Tibial artery (tissue), 4 donors: ENCODE results near the gene DNER.
"Not testable (repeated sequence)": the region's sequence is repeated elsewhere in the genome, so short reads cannot be mapped to it uniquely, and the experiment has no call there.

Experiments
- DNase-seq, 2 donors: peaks; one replicate each; pipeline ENCODE4 v3.0.0-alpha.2; 2019
- H3K27ac ChIP-seq, 2 donors: fragments of 200-600 bp; sonication (generic) in 1 of 2; 1 replicate in 1 of 2; 2 replicates in 1 of 2; pipeline ENCODE4 v1.5.1; 2018 to 2019; ENCODE audit warnings: mild to moderate bottlenecking in 1 of 2
- H3K27me3 ChIP-seq, 2 donors: fragments of 200-600 bp; sonication (generic) in 1 of 2; one replicate each; pipeline versions ENCODE4 v1.5.1 to v1.6.0; 2016 to 2019
- H3K36me3 ChIP-seq, 3 donors: fragments of 200-600 bp; sonication (generic) in 2 of 3; one replicate each; pipeline ENCODE4 v1.5.1; 2016 to 2019; ENCODE audit warnings: mild to moderate bottlenecking in 2 of 3
- H3K4me1 ChIP-seq, 4 donors: fragments of 200-600 bp; sonication (generic) in 2 of 4; 1 replicate in 3 of 4; 2 replicates in 1 of 4; pipeline ENCODE4 v1.5.1; 2016 to 2019
- H3K4me3 ChIP-seq, 2 donors: fragments of 200-600 bp; sonication (generic) in 1 of 2; 1 replicate in 1 of 2; 2 replicates in 1 of 2; pipeline ENCODE4 v1.5.1; 2018 to 2019; ENCODE audit warnings: mild to moderate bottlenecking in 2 of 2
- H3K9me3 ChIP-seq, 3 donors: fragments of 200-600 bp; sonication (generic) in 1 of 3; one replicate each; pipeline ENCODE4 v1.5.1; 2016 to 2019
- CTCF ChIP-seq, 2 experiments: fragments of 200-600 bp in 1 of 2; fragments of 450-650 bp in 1 of 2; IDR thresholded peaks; one replicate each; pipeline ENCODE4 v1.5.1; 2017 to 2019; ENCODE audit warnings: antibody characterized with exemption in 2 of 2, mild to moderate bottlenecking in 1 of 2, moderate library complexity in 1 of 2
- intact Hi-C: fragments of 100-400 bp; cut with DNase I; formaldehyde crosslinking; loops from one replicate; pipeline ENCODE4 v1.15.0; 2023; ENCODE audit warnings: low total_unique reads

DNER gene

GRCh38 chr2:229387866-229388265 is 326.5 kb downstream of the DNER start:
- Histone ChIP-seq H3K36me3 (no peaks in the 10 kb centered on the region), H3K27me3 (no peaks in the 10 kb centered on the region), H3K4me1 (peaks cover 0 to 4% (median 2%) of the 10 kb centered on the region in 4 donors), H3K9me3 (peaks cover 0 to 7% (median 5%) of the 10 kb centered on the region in 3 donors), H3K27ac (peak overlapping the region in 1 of 2 donors; percentile 11), H3K4me3 (no peak overlapping the region)
- TF ChIP-seq CTCF (IDR thresholded peaks at IDR 0.05): no peak
- no peak for DNase-seq
- intact Hi-C loops: no loop called here

GRCh38 chr2:229380101-229380625 is 334.2 kb downstream of the DNER start:
- Histone ChIP-seq H3K9me3 (peaks cover 0 to 5% (median 0%) of the 10 kb centered on the region in 3 donors), H3K36me3 (no peaks in the 10 kb centered on the region), H3K4me1 (no peaks in the 10 kb centered on the region), H3K4me3 (no peak overlapping the region), H3K27ac (no peak overlapping the region), H3K27me3 (no peaks in the 10 kb centered on the region)
- no peak for TF ChIP-seq CTCF (IDR thresholded peaks at IDR 0.05)
- no peak for DNase-seq
- intact Hi-C loops: no loop called here

GRCh38 chr2:229378386-229378785 is 336.0 kb downstream of the DNER start:
- no peaks in the 10 kb centered on the region for H3K27me3 ChIP-seq
- intact Hi-C loops: no loop called here
- no peaks in the 10 kb centered on the region for H3K4me1 ChIP-seq
- no peak for TF ChIP-seq CTCF (IDR thresholded peaks at IDR 0.05)
- H3K4me3 ChIP-seq: no peak overlapping the region
- no peak for DNase-seq
- no peak overlapping the region for H3K27ac ChIP-seq
- H3K9me3 ChIP-seq: peaks cover 0 to 5% (median 0%) of the 10 kb centered on the region in 3 donors
- H3K36me3 ChIP-seq: no peaks in the 10 kb centered on the region

- TF ChIP-seq CTCF (IDR thresholded peaks at IDR 0.05): no peak
- Histone ChIP-seq H3K27ac (no peak overlapping the region), H3K27me3 (no peaks in the 10 kb centered on the region), H3K36me3 (no peaks in the 10 kb centered on the region), H3K9me3 (no peaks in the 10 kb centered on the region), H3K4me1 (no peaks in the 10 kb centered on the region), H3K4me3 (no peak overlapping the region)
- intact Hi-C loops: no loop called here
- no peak for DNase-seq
These were observed 337.5 kb downstream of the DNER start for GRCh38 chr2:229376866-229377265.

- Histone ChIP-seq H3K9me3 (no peaks in the 10 kb centered on the region), H3K27ac (no peak overlapping the region), H3K36me3 (no peaks in the 10 kb centered on the region), H3K27me3 (no peaks in the 10 kb centered on the region), H3K4me1 (no peaks in the 10 kb centered on the region), H3K4me3 (no peak overlapping the region)
- no peak for DNase-seq
- intact Hi-C loops: no loop called here
- TF ChIP-seq CTCF (IDR thresholded peaks at IDR 0.05): no peak
These were observed 339.1 kb downstream of the DNER start for GRCh38 chr2:229375251-229375650.

- H3K4me1 ChIP-seq, H3K9me3 ChIP-seq, H3K36me3 ChIP-seq, H3K4me3 ChIP-seq, DNase-seq, intact Hi-C loops, H3K27ac ChIP-seq, H3K27me3 ChIP-seq: not testable (repeated sequence)
These were observed 341.0 kb downstream of the DNER start for GRCh38 chr2:229373311-229373710.
